DLD1 (cell line): Measurements from ENCODE around the gene MT1F.
"Not testable (repeated sequence)": the region's sequence is repeated elsewhere in the genome, so short reads cannot be mapped to it uniquely, and the experiment has no call there.

Experiments used
- in situ Hi-C: cut with HindIII; loops from 2 replicates; pipeline ENCODE4 v1.10.0; 2017; ENCODE audit warnings: low sequenced_read_pairs

Gene MT1F

GRCh38 chr16:56669840-56670619 lies 12.3 kb downstream of the MT1F start:
- in situ Hi-C loops: loop anchor here (5.0 kb wide), 1 partner anchor 58 kb away; no protein-coding TSS in a partner anchor

- in situ Hi-C loops: no loop called here
These were observed 12.8 kb downstream of the MT1F start for GRCh38 chr16:56670620-56670934.

GRCh38 chr16:56671691-56672090 lies 13.9 kb downstream of the MT1F start:
- in situ Hi-C loops: not testable (repeated sequence)

- in situ Hi-C loops: not testable (repeated sequence)
These were observed 14.4 kb downstream of the MT1F start for GRCh38 chr16:56672171-56672570.

- in situ Hi-C loops: no loop called here
These were observed 15.2 kb downstream of the MT1F start for GRCh38 chr16:56672761-56673536.

- in situ Hi-C loops: no loop called here
These were observed 16.2 kb downstream of the MT1F start for GRCh38 chr16:56673921-56674320.

- in situ Hi-C loops: not testable (repeated sequence)
These were observed 16.8 kb downstream of the MT1F start for GRCh38 chr16:56674570-56674969.

GRCh38 chr16:56675685-56676210 lies 18.0 kb downstream of the MT1F start:
- in situ Hi-C loops: no loop called here

- in situ Hi-C loops: no loop called here
These were observed 19.7 kb downstream of the MT1F start for GRCh38 chr16:56677474-56677873.

- in situ Hi-C loops: no loop called here
These were observed 21.4 kb downstream of the MT1F start for GRCh38 chr16:56679078-56679730.

GRCh38 chr16:56679818-56680217 lies 22.1 kb downstream of the MT1F start:
- in situ Hi-C loops: no loop called here

GRCh38 chr16:56681939-56682702 lies 24.4 kb downstream of the MT1F start, which contains the start of gene MT1X:
TSS of gene MT1X (plus strand) at chr16:56682470. CDS start at chr16:56682541, 71 bp downstream.
- in situ Hi-C loops: no loop called here

- in situ Hi-C loops: no loop called here
These were observed 25.1 kb downstream of the MT1F start for GRCh38 chr16:56682703-56683397.

GRCh38 chr16:56683424-56684172 lies 25.8 kb downstream of the MT1F start:
- in situ Hi-C loops: no loop called here

GRCh38 chr16:56684256-56684925 lies 26.6 kb downstream of the MT1F start:
- in situ Hi-C loops: no loop called here

GRCh38 chr16:56684926-56685590 lies 27.3 kb downstream of the MT1F start:
- in situ Hi-C loops: no loop called here

- in situ Hi-C loops: no loop called here
These were observed 29.0 kb downstream of the MT1F start for GRCh38 chr16:56686758-56687157.

GRCh38 chr16:56688762-56689161 lies 31.0 kb downstream of the MT1F start:
- in situ Hi-C loops: no loop called here
